NCI-H1694 (cell line): ENCODE data around the gene RASAL3.
"Not testable (repeated sequence)": the region's sequence is repeated elsewhere in the genome, so short reads cannot be mapped to it uniquely, and the experiment has no call there.

ENCODE experiments used
- DNase-seq: peaks from one replicate; lab custom pipeline; 2025; lab: John Stamatoyannopoulos, UW

Gene RASAL3

GRCh38 chr19:15464394-15465385 is at the start of gene RASAL3:
TSS of gene RASAL3 (minus strand) at chr19:15464544. CDS start at chr19:15464358, 186 bp downstream.
- no peak for DNase-seq

GRCh38 chr19:15511671-15512424 is 47.5 kb upstream of the RASAL3 start:
- DNase-seq: no peak

GRCh38 chr19:15508035-15508710 is 43.8 kb upstream of the RASAL3 start, which contains the start of gene CYP4F22:
TSS of gene CYP4F22 (plus strand) at chr19:15508525. CDS start at chr19:15525337, 16,812 bp downstream.
- no peak for DNase-seq

GRCh38 chr19:15507068-15508034 is 43.0 kb upstream of the RASAL3 start:
- DNase-seq: no peak

- DNase-seq: no peak
These were observed 41.8 kb upstream of the RASAL3 start for GRCh38 chr19:15506074-15506571.

GRCh38 chr19:15502264-15502663 is 37.9 kb upstream of the RASAL3 start:
- no peak for DNase-seq

- no peak for DNase-seq
These were observed 37.3 kb upstream of the RASAL3 start for GRCh38 chr19:15501596-15501995.

GRCh38 chr19:15498910-15499309 is 34.6 kb upstream of the RASAL3 start:
- no peak for DNase-seq

- no peak for DNase-seq
These were observed 34.0 kb upstream of the RASAL3 start for GRCh38 chr19:15498156-15498858.

GRCh38 chr19:15495151-15495550 is 30.8 kb upstream of the RASAL3 start:
- no peak for DNase-seq

- DNase-seq: no peak
These were observed 24.3 kb upstream of the RASAL3 start for GRCh38 chr19:15488489-15489226.

GRCh38 chr19:15487038-15487437 is 22.7 kb upstream of the RASAL3 start:
- no peak for DNase-seq

- DNase-seq: not testable (repeated sequence)
These were observed 21.4 kb upstream of the RASAL3 start for GRCh38 chr19:15485768-15486167.

GRCh38 chr19:15480996-15481395 is 16.7 kb upstream of the RASAL3 start:
- DNase-seq: not testable (repeated sequence)

GRCh38 chr19:15479391-15480345 is 15.3 kb upstream of the RASAL3 start, which contains the start of gene PGLYRP2:
TSS of gene PGLYRP2 (minus strand) at chr19:15479501. CDS start at chr19:15479371, 130 bp downstream.
- no peak for DNase-seq

GRCh38 chr19:15476325-15476724 is 12.0 kb upstream of the RASAL3 start:
- DNase-seq: no peak

- DNase-seq: no peak
These were observed 11.3 kb upstream of the RASAL3 start for GRCh38 chr19:15475611-15476010.

GRCh38 chr19:15475169-15475568 is 10.8 kb upstream of the RASAL3 start:
- DNase-seq: no peak
